22Rv1 (cell line): Measurements from ENCODE around the gene DIP2C.
"Not testable (repeated sequence)": the region's sequence is repeated elsewhere in the genome, so short reads cannot be mapped to it uniquely, and the experiment has no call there.

Source experiments
- ZFX ChIP-seq: fragments of 450-650 bp; IDR thresholded peaks from 2 replicates; pipeline ENCODE4 v1.6.1; 2017; ENCODE audit warnings: antibody characterized with exemption, borderline replicate concordance
- TF ChIP-seq, protein P1 (sequence below): fragments of 450-650 bp; IDR thresholded peaks from 2 replicates; pipeline ENCODE4 v1.5.1; 2017; ENCODE audit warnings: mild to moderate bottlenecking

DNA sequence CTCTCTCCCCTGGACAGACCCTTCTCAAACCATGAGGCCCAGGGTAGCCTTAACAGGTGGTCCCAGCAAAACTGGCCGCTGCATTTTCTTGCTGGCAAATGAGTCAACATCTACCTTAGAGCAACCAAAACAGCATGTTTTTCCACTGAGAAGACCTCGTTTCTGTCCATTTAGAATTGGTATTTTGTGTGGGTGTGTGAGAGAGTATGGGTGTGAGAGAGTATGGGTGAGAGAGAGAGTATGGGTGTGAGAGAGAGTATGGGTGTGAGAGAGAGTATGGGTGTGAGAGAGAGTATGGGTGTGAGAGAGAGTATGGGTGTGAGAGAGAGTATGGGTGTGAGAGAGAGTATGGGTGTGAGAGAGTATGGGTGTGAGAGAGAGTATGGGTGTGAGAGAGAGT is 157.1 kb downstream of the DIP2C start:
- TF ChIP-seq, protein P1, sequence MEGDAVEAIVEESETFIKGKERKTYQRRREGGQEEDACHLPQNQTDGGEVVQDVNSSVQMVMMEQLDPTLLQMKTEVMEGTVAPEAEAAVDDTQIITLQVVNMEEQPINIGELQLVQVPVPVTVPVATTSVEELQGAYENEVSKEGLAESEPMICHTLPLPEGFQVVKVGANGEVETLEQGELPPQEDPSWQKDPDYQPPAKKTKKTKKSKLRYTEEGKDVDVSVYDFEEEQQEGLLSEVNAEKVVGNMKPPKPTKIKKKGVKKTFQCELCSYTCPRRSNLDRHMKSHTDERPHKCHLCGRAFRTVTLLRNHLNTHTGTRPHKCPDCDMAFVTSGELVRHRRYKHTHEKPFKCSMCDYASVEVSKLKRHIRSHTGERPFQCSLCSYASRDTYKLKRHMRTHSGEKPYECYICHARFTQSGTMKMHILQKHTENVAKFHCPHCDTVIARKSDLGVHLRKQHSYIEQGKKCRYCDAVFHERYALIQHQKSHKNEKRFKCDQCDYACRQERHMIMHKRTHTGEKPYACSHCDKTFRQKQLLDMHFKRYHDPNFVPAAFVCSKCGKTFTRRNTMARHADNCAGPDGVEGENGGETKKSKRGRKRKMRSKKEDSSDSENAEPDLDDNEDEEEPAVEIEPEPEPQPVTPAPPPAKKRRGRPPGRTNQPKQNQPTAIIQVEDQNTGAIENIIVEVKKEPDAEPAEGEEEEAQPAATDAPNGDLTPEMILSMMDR = not testable (repeated sequence)
- not testable (repeated sequence) for TF ChIP-seq ZFX
